ENCODE results near the gene OR7D2.

DNA sequence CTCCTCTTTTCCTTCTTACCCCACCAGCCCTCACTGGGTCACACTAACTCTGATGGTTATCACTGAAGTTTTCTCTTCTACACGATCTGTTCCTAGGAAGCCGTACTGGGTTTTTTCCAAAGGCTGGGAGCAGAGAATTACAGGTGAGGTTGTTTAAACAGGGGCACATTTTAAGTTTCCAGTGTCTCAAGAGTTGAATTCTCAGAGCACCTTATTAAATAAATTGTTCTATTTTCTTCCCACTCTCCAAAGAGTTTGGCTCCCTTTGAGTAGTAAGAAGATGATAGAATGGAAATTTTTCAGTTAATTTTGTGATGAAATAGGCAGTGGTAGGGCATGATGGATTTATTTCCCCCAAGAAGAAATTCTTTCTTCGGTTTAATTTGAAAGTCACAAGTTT is 40.7 kb downstream of the OR7D2 start, which contains the start of gene OR7D4:
- TF ChIP-seq, protein P1, sequence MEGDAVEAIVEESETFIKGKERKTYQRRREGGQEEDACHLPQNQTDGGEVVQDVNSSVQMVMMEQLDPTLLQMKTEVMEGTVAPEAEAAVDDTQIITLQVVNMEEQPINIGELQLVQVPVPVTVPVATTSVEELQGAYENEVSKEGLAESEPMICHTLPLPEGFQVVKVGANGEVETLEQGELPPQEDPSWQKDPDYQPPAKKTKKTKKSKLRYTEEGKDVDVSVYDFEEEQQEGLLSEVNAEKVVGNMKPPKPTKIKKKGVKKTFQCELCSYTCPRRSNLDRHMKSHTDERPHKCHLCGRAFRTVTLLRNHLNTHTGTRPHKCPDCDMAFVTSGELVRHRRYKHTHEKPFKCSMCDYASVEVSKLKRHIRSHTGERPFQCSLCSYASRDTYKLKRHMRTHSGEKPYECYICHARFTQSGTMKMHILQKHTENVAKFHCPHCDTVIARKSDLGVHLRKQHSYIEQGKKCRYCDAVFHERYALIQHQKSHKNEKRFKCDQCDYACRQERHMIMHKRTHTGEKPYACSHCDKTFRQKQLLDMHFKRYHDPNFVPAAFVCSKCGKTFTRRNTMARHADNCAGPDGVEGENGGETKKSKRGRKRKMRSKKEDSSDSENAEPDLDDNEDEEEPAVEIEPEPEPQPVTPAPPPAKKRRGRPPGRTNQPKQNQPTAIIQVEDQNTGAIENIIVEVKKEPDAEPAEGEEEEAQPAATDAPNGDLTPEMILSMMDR (conservative IDR thresholded peaks at IDR 0.05) = no peak
- TF ChIP-seq ZFX (IDR thresholded peaks at IDR 0.05) = no peak
